ENCODE results near the gene PLD1. TPM values are rescaled to one million over a fixed set of nuclear protein-coding genes. Genes with fewer than 3 reads are reported as not detected.

Gene PLD1
- total RNA-seq, 4 donors from 2014 or later = 30.9 to 67.9 (median 56.0) TPM

DNA sequence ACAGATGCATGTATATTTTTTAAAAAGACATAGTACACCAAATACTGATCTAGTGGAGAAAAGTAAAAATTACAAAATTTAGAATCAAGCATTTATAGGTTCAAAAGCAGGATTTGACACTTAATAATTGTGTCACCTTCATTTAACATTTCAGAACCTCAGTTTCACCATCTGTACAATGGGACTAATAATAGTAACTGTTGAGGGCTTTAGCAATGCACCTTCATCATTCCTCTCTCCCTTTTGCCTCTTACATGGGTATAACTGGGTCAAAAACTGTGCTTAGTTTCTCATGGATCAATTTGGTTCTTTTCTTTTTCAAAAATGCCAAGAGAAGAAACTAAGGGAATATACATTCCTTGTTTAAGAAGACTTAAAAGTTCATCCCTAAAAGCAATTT, 27.4 kb upstream of the PLD1 start:
- no peak for DNase-seq
- TF ChIP-seq, protein P1, sequence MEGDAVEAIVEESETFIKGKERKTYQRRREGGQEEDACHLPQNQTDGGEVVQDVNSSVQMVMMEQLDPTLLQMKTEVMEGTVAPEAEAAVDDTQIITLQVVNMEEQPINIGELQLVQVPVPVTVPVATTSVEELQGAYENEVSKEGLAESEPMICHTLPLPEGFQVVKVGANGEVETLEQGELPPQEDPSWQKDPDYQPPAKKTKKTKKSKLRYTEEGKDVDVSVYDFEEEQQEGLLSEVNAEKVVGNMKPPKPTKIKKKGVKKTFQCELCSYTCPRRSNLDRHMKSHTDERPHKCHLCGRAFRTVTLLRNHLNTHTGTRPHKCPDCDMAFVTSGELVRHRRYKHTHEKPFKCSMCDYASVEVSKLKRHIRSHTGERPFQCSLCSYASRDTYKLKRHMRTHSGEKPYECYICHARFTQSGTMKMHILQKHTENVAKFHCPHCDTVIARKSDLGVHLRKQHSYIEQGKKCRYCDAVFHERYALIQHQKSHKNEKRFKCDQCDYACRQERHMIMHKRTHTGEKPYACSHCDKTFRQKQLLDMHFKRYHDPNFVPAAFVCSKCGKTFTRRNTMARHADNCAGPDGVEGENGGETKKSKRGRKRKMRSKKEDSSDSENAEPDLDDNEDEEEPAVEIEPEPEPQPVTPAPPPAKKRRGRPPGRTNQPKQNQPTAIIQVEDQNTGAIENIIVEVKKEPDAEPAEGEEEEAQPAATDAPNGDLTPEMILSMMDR (IDR thresholded peaks at IDR 0.05) = no peak
- no peak for TF ChIP-seq POLR2A (IDR thresholded peaks at IDR 0.05)
- intact Hi-C loops (cut with DNase I) = loop anchor here (10.0 kb wide), 1 partner anchor 193 kb away; no protein-coding TSS in a partner anchor
- no peaks in the 10 kb centered on the region for H3K9me3 ChIP-seq
- peaks cover 0 to 28% (median 8%) of the 10 kb centered on the region in 3 donors for H3K4me1 ChIP-seq
- no peaks in the 10 kb centered on the region for H3K27me3 ChIP-seq
- H3K27ac ChIP-seq = peak overlapping the region in 3 of 4 donors; percentile 39 to 71 (median 62)
- no peaks in the 10 kb centered on the region for H3K36me3 ChIP-seq
- no peak overlapping the region for H3K4me3 ChIP-seq

DNA sequence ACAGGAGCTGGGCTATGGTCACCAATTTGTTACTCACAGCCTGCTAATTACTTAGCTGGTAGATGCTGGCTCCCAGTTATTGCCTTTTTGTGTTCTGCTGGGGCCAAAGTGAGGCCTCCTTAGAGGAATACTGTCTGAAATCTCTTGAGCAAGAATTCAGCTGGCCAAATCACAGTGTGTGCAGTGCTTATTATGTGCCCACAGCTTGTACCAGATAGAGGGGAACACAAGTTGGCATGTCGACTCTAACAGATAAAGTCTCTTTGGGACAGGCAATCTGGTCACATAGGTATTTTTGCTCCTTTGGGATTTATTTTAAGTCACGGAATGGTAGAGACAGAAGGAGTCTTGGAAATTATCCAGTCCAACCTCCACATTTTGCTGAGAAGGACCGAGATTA, 26.6 kb upstream of the PLD1 start:
- H3K36me3 ChIP-seq = no peaks in the 10 kb centered on the region
- DNase-seq = no peak
- H3K4me1 ChIP-seq = peaks cover 0 to 28% (median 8%) of the 10 kb centered on the region in 3 donors
- TF ChIP-seq, protein P1 (IDR thresholded peaks at IDR 0.05) = no peak
- no peak for TF ChIP-seq POLR2A (IDR thresholded peaks at IDR 0.05)
- H3K27ac ChIP-seq = no peak overlapping the region
- H3K4me3 ChIP-seq = no peak overlapping the region
- WGBS, 2 donors = 86 to 96% methylated on average over 3 of the region's 3 CpGs
- no peaks in the 10 kb centered on the region for H3K27me3 ChIP-seq
- no peaks in the 10 kb centered on the region for H3K9me3 ChIP-seq
- intact Hi-C loops (cut with DNase I) = loop anchor here (10.0 kb wide), 1 partner anchor 192 kb away; no protein-coding TSS in a partner anchor

DNA sequence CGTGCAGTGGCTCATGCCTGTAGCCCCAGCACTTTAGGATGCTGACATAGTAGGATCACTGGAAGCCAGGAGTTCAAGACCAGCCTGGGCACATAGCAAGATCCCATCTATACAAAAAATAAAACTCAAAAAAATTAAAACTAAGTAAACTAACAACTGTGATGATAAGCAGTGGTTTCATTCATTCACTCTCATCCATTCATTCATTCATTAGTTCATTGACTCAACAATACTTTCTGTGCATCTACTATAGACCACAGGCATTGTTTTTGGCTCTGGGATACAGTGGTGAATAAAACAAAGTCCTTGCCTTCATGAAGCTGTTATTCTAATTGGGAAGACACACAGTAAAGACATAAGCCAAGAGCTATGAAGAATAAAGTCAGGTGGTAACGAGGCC, 25.3 kb upstream of the PLD1 start:
- intact Hi-C loops (cut with DNase I) = loop anchor here (10.0 kb wide), 1 partner anchor 191 kb away; no protein-coding TSS in a partner anchor
- no peak overlapping the region for H3K4me3 ChIP-seq
- WGBS, 2 donors = 76 to 80% methylated on average over 2 of the region's 2 CpGs
- TF ChIP-seq, protein P1 (IDR thresholded peaks at IDR 0.05) = no peak
- TF ChIP-seq POLR2A (IDR thresholded peaks at IDR 0.05) = no peak
- no peak for DNase-seq
- H3K27ac ChIP-seq = no peak overlapping the region
- H3K9me3 ChIP-seq = no peaks in the 10 kb centered on the region
- peaks cover 0 to 28% (median 8%) of the 10 kb centered on the region in 3 donors for H3K4me1 ChIP-seq
- no peaks in the 10 kb centered on the region for H3K27me3 ChIP-seq
- no peaks in the 10 kb centered on the region for H3K36me3 ChIP-seq

DNA sequence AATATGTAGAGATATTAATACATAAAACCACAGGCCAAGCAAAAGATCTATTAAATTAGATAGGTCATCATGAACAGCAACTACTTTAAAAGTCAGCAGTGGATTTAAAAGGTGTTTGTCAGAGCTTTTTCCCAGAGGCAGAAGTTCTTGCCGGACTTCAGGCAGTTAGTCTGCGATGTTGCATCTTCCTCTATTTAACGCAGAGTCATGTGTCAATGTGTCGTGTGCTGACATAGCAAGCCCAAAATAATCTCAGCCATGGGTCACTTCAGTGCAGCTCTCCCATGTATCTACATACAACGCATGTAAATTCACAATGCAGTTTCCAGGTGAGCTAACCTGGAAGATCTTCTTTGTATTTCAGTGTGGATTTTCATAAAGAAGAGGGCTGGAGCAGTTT, 24.8 kb upstream of the PLD1 start:
- TF ChIP-seq, protein P1 (IDR thresholded peaks at IDR 0.05) = no peak
- TF ChIP-seq POLR2A (IDR thresholded peaks at IDR 0.05) = no peak
- 79 to 86% methylated on average over 5 of the region's 5 CpGs for WGBS, 2 donors
- DNase-seq = no peak
- H3K4me3 ChIP-seq = no peak overlapping the region
- H3K4me1 ChIP-seq = peaks cover 0 to 33% (median 12%) of the 10 kb centered on the region in 3 donors
- no peaks in the 10 kb centered on the region for H3K36me3 ChIP-seq
- H3K27me3 ChIP-seq = no peaks in the 10 kb centered on the region
- no peak overlapping the region for H3K27ac ChIP-seq
- intact Hi-C loops (cut with DNase I) = loop anchor here (10.0 kb wide), 1 partner anchor 190 kb away; no protein-coding TSS in a partner anchor
- no peaks in the 10 kb centered on the region for H3K9me3 ChIP-seq

DNA sequence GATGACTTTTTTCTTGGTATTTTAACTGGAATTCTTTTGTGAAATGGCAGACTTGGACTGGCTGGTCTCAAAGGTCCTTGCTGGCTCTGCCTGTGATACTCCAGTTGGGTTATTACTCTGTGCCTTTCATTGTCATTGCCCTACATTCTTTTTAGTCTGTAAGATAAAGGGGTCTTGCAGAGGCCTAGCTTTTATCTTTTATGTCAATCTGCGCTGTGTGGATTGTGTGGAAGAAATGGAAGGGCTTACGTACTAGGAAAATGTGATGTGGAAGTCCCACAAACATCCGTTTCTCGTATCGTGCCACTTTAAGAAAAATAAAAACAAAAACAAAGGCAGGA, 24.1 kb upstream of the PLD1 start:
- peak overlapping the region in 2 of 4 donors; percentile 6 to 52 for H3K27ac ChIP-seq
- H3K27me3 ChIP-seq = no peaks in the 10 kb centered on the region
- DNase-seq = no peak
- no peaks in the 10 kb centered on the region for H3K9me3 ChIP-seq
- no peak overlapping the region for H3K4me3 ChIP-seq
- 69 to 72% methylated on average over 5 of the region's 5 CpGs for WGBS, 2 donors
- no peak for TF ChIP-seq POLR2A (IDR thresholded peaks at IDR 0.05)
- TF ChIP-seq, protein P1 (IDR thresholded peaks at IDR 0.05) = no peak
- no peaks in the 10 kb centered on the region for H3K36me3 ChIP-seq
- intact Hi-C loops (cut with DNase I) = loop anchor here (10.0 kb wide), 1 partner anchor 190 kb away; no protein-coding TSS in a partner anchor
- H3K4me1 ChIP-seq = peaks cover 0 to 40% (median 17%) of the 10 kb centered on the region in 3 donors

Measured in esophagus squamous epithelium (tissue), 5 donors.